Testis (tissue), 2 donors: ENCODE measurements around the gene HOXA3.

Experiments
- POLR2A ChIP-seq: fragments of 450-650 bp; IDR thresholded peaks from one replicate; pipeline ENCODE4 v1.6.1; 2017; ENCODE audit warnings: antibody characterized with exemption, mild to moderate bottlenecking, moderate library complexity
- TF ChIP-seq, protein P1 (sequence below), 3 experiments: fragments of 450-650 bp in 2 of 3; fragments of 200-600 bp in 1 of 3; sonication (generic) in 1 of 3; IDR thresholded peaks; one replicate each; pipeline ENCODE4 v1.5.1; 2016 to 2019; ENCODE audit warnings: antibody characterized with exemption in 3 of 3, mild to moderate bottlenecking in 2 of 3, moderate library complexity in 1 of 3

DNA sequence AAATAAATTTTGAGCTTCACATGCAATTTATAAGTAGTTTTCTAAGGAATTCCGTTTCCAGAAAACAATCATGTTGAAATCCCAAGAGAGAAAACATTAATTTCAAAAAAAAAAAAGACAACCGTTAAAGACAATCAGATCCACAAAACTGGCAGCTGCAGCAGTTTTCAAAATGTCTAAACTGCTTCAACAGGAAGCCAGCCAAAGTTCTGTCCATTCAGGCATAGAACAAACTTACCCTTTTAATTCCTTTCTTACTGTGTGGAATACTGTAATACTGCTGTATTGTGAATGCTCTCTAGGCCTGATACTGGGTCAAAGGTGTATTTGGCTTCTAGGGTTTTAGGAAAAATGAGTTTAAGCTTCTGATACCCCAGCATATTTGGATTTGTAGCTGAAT, 88.2 kb downstream of the HOXA3 start:
- TF ChIP-seq, protein P1, sequence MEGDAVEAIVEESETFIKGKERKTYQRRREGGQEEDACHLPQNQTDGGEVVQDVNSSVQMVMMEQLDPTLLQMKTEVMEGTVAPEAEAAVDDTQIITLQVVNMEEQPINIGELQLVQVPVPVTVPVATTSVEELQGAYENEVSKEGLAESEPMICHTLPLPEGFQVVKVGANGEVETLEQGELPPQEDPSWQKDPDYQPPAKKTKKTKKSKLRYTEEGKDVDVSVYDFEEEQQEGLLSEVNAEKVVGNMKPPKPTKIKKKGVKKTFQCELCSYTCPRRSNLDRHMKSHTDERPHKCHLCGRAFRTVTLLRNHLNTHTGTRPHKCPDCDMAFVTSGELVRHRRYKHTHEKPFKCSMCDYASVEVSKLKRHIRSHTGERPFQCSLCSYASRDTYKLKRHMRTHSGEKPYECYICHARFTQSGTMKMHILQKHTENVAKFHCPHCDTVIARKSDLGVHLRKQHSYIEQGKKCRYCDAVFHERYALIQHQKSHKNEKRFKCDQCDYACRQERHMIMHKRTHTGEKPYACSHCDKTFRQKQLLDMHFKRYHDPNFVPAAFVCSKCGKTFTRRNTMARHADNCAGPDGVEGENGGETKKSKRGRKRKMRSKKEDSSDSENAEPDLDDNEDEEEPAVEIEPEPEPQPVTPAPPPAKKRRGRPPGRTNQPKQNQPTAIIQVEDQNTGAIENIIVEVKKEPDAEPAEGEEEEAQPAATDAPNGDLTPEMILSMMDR (IDR thresholded peaks at IDR 0.05), result no peak
- TF ChIP-seq POLR2A, result no peak
